GM21723 (cell line): ENCODE results near the gene GDI2.
A peak's percentile ranks its signal among the peaks of the same experiment; 100 is the strongest.
"Not testable (repeated sequence)": the region's sequence is repeated elsewhere in the genome, so short reads cannot be mapped to it uniquely, and the experiment has no call there.

Source experiments
- ATAC-seq: cut with Tn5 transposase; IDR thresholded peaks from one replicate; pipeline ENCODE4 v1.9.1; 2021; ENCODE audit warnings: mild to moderate bottlenecking, moderate library complexity; ENCODE audit not compliant: unreplicated experiment

Gene GDI2

DNA sequence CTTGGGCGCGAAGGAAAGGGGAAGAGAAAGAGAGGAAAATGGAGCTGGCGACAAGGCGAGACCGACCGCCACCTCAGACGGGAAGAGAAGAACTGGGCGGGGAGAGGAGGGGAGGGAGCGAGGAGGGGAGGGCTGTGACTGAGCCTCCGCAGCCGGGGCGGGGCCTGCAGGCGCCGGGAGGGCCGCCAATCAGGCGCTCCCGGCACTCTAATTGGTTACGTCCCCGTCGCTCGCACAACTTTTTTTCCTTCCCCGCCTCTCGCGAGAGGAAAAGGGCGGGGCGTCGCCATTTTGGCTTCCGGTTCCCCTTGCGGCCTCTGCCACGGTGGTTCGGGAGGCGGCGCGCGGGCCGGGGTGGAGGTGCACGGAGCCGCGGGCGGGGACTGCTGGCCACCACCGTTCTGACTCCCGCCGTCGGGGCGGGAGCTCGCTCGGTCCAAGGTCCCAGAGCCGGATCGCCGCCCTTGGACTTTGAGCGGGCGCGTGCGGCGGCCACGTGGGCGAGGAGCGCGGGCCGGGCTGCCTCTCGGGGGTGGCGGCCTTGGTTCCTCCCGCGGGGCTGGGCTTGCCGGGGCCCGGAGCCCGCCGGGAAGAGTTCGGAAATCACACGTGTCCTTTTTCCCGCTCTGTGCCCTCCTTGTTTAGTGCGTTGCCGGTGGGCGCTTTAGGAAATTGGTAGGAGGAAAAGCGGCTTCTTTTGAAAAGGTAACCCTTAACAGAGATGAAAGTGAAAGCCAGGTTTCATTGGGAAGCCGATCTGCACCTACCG lies at the start of gene GDI2:
Gene GDI2 (minus strand): TSS at position 94 of the 769 bp plus-strand sequence. CDS start 176 bp downstream, outside the sequence.
- ATAC-seq = peak; percentile 76

DNA sequence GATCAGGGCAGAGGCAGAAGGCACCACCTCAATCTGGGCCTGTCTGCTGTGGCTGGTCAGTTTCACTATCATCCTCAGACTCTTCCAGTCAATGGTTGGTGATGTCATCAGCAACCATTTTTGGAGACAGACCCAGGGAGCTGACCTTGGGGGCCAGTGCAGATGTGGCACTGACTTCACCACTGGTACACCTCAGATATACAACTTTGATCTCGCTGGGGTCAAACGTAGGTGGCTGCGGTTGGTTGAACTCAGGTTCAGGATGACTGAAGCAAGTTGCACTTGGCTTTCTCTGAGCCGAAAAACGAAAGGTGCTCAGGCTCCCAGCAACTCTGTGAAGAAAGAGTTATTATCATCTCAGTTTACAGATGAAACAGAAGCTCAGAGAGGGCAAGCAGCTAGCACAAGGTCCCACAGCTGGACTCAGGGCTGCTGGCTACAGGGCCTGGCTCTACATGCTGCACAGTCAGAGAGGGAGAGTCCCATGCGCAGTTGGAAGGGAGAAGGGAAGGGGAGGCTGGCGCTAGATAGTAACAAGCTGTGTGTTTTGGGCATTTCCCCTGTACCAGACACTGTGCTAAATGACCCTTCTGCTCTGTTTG lies 49.2 kb upstream of the GDI2 start:
- ATAC-seq = peak; percentile 97

DNA sequence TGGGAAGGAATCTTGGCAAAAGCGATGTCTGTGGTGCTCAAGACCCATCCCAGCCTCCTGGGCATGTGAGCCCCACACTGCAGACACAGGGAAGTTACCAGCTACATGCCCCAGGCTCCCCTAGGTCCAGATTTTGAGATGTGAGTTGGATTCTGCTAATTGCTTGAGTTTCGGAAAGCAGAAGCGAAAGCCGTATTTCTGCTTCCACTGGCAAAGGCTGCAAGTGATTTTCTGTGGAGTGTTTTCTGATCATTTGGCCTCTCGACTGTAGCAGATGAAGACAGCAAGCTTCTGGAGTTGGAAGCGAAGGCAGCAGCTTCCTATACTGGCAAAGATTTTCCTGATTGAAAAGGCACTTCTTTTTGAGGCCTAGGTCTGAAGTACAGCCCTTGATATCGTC lies 46.8 kb upstream of the GDI2 start:
- ATAC-seq = no peak

DNA sequence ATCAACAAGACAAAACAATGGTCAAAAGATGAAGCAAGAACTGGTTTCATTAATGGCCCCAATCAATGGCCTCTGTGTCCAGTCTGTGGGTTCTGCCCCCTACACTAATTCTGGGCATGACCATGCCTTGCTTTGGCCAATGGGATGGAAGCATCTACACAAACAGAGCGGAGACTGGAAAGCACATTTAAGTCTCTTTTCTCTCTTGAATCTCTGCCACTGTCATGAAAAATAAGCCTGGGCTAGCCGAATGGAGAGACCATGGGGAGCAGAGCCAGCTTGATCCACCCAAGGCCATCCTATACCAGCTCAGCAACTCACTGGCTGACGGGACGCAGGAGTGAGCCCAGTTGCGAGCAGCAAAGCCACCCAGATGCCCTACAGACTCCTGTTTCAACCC lies 45.6 kb upstream of the GDI2 start:
- no peak for ATAC-seq

DNA sequence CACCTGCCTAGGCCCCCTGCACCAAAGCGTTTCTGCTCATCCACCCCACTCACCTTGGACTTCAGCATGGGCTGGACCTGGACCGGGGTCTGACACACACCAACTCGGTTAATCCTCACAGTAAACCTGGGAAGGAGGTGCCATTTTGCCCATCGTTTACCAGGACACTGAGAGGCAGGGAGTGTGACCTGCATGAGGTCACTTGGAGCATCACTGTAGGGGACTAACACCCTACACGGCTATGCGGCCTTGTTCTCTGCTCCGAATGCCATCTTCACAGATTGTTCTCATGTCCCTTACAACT lies 43.4 kb upstream of the GDI2 start:
- ATAC-seq = no peak

DNA sequence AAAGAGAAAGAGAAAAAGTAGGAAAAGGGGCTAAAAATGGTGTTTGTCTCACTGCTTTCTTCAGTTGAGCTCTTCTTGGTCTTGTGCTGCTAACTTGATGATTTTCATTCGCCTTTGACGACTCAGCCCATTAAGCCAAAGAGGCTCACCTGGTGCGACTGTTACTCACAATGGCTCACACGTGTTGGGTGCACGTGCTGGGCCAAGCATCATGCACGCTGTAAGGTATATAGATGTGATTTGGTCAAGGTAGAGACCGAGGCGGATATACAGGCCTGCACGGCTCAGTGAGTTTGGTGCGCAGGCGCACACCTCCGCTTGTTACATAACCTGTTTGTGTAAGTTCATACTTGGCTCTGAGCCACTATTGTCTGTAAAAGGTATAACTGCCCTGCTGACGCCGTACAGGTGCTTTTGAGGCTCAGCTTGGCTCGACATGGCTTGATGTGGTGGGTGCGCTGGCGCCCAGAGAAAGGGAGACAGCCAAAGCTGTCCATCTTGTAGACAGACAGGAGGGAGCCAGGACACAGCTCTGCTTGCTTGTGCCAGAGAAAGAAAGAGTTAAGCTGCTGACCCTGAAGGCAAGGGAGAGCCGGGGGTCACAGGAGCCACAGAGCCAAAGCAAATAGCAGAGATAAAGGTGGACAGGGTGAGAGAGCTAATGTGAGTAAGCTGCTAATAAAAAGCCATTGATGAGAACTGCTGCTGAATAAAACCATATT lies 42.9 kb upstream of the GDI2 start:
- no peak for ATAC-seq

DNA sequence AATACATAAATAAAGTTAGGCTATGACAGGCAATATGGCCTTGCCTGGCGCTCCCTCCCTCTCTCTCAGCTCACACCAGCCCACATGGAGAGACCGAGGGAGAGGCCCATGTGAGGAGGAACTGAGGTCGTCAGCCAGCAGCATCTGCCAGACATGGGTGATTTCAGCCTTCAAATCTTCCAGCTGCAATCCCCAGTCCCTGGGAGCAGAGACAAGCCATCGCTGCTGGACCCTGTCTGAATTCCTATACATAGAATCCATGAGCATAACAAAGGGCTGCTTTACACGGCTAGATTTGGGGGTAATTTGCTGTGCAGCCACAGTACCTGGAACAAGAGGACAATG lies 40.9 kb upstream of the GDI2 start:
- ATAC-seq = no peak

DNA sequence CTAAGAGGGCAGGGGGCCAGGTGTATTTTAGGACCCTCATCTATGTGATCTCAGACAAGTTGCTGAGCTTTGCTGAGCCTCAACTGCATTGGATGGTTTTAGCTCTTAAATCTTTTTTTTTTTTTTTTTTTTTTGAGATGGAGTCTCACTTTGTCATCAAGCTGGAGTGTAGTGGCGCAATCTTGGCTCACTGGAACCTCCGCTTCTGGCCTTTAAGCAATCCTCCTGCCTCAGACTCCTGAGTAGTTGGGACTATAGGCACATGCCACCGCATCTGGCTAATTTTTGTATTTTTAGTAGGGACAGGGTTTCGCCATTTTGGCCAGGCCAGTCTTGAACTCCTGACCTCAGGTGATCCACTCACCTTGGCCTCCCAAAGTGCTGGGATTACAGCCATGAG lies 33.4 kb upstream of the GDI2 start:
- not testable (repeated sequence) for ATAC-seq

DNA sequence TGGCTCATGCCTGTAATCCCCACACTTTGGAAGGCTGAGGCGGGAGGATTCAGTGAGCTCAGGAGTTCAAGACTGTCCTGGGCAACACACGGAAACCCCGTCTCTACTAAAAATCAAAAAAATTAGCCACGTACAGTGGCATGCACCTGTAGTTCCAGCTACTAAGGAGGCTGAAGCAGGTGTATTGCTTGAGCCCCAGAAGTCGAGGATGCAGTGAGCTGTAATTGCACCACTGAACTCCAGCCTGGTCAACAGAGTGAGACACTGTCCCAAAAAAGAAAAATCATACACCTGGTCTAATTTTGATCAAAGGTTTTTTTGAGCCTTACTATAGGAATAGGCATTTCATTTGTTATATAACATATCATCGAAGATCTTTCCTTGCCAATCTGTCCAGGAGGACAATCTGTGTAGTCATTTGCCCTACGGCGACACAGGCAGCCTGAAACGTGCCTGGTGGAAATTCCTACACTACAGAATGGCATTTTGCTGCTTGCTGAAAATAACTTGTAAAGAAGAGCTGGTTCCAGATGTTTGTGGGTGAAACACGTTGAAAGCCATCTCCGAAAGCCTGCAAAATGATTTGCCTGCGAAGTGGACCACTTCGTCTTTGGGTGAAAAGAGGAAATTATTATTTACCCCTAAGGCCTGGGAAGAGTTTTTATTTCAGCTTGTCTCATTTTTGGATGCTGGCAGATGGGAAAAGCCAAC lies 31.3 kb upstream of the GDI2 start:
- no peak for ATAC-seq

DNA sequence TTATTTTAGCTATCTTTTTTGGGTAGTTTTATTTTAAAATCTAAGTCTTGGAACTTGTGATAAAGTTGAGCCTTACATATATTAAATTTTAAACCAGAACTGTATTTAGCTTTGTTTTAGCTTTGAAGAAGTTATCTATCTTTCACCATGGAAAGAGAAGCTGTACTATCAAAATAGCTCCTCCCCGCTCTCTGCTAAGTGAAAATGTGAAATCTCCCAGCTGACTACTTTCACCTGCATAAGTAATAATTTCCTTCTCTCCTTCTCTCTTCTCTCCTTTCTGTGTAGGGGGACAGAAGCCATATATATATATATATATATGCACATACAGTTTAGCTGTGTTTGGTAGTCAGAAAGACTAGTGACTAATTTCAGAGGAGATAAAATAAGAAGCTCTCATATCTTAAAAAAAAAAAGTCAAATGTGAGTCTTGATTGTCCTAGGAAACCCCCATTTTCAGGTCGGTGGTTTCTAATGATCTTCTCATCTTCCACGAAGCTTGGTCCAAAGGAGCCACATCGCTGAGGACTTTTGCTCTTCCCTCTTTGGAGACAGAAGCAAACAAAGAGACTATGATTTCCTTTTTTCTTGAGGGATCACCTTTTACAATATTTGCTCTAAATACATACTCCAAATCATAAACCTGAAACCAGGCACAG lies 30.6 kb upstream of the GDI2 start:
- ATAC-seq = no peak

DNA sequence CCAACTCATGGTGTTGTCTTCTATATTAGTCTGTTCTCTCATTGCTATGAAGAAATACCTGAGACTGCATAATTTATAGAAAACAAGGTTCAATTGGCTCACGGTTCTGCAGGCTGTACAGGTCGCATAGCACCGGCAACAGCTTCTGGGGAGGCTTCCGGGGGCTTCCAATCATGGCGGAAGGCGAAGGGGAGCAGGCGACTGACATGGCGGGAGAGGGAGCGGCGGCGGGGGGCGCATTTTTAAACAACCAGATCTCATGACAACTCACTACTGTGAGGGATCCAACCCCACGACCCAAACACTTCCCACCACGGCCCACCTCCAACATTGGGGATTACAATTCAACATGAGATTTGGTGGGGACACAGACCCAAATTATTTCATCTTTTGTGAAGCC lies 28.7 kb upstream of the GDI2 start:
- ATAC-seq = no peak

DNA sequence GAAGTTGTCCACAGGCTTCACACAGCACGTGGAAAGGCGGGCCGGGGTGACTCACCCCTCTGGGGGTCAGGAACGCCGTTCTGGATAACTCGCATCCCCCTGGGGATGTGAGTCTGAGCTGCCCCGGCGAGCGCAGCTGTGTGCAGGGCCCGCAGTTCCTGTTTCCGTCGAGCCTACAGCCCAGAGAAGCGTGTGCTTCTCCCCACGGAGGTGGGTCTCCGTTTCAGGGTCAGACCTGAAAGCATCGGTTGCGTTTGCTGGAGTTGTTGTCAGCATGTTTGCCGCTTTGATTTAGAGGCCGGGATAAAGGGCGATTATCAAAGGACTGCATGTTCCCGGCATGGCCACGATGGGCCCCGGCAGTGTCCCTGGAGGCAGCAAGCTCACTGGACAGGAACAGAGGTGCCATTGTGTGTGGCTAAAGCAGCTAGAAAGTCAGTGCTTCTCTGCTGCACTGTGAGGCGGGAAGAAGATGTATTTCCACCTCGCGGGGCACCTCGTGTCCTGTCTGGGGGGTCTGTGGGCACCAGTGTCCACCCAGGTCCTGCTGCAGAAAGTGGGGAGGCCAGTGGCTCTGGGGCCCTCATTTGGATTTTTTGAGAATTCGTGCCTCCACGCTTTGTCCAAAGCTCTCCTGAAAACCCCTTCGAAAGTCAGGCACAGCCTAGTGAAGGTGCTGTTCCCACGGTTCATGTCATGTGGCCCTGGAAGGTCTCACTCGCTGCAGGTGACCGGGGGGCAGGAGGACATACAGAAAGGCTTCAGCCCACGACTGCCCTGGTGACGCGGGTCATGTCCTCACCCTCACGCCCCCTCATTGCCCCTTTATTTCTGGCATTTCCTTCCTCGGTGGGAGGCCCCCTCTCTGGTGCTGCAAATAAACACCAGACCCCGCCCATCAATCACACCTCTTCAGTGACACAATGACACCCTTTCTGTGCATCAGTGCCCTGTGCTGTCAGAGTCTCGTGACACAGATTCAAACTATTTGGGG lies 27.4 kb upstream of the GDI2 start:
- ATAC-seq = peak; percentile 69

DNA sequence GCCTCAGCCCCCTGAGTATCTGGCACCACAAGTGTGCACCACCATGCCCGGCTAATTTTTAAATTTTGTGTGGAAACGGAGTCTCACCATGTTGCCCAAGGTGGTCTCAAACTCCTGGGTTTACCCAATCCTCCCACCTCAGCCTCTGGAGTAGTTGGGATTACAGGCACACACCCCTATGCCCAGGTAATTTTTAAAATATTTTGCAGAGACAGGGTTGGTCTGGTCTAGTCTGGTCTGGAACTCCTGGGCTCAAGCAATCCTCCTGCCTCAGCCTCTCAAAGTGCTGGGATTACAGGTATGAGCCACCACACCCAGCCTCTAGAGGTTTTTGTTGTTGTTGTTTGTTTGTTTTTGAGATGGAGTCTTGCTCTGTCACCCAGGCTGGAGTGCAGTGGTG lies 22.9 kb upstream of the GDI2 start:
- not testable (repeated sequence) for ATAC-seq

DNA sequence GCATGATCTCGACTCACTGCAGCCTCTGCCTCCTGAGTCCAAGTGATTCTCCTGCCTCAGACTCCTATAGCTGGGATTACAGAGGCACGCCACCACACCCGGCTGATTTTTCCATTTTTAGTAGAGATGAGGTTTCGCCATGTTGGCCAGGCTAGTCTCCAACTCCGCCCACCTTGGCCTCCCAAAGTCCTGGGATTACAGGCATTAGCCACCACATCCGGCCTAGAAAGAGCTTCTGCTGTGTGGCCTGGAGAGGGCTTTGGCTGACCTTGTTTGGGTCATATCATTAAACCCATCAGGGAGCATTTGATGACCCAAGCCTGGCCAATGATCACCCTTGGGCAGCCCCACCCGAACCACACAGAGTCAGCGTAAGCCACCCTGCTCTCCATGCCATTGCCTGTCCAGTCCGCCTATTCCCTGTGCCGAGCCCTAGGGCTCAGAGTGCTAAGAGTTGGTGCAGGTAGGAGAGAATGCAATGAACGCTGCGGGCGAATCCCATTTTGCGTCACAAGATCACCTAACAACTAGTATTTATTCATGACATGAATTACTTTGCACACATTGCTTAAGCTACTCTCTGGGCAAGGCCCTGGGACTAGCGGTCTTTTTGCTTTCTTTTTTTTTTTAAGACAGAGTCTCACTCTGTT lies 22.3 kb upstream of the GDI2 start:
- no peak for ATAC-seq

DNA sequence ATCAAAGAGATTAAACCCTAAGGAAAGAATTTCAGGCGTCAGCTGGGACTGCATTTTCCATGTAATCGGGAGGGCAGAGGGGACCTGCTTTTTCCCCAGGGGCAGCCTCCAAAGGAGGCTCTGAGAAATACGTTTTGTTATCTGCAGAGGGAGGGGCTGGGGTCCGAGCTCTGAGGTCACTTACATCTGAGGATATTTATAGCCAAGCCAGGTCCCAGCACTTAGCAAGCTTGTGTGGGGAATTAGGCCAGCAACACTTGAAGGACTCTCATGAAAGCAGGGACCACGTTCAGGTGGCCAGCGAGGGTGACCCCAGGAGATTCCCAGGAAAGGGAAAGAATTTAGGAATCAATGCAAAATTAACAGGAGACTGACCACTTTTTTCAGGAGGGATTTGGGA lies 20.6 kb upstream of the GDI2 start:
- no peak for ATAC-seq

DNA sequence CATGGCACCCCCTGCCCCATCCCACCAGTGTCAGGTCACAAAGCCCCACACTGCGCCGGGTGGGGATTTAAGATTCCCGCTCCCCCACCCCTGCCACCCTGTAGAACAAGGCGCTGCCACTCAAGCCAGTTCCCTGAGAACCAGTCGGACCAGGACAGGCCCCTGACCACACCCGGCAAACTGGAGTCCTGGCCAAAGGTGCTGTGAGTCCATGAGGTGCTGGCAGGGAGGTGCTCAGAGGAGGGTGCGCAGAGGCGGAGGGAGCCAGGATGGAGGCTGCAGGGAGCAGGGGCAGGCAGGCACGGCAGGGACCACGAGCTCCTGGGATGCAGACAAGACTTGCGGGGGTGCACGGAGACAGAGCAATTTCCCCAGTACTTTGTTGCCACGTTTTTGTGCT lies 19.7 kb upstream of the GDI2 start:
- no peak for ATAC-seq

DNA sequence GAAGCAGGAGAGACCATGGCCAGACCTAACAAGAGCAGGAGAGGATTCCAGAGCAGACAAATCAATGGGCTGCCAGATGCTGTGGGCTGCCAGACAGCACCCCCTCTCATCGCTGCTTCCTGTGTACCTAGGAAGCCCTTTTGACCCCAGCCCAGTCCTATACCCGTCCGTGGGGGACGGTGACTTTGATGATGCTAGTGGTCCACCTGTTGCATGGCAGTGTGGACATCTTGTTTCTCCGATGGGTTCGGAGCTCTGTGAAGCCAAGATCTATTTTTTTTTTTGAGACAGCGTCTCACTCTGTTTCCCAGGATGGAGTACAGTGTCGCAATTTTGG lies 18.2 kb upstream of the GDI2 start:
- no peak for ATAC-seq

DNA sequence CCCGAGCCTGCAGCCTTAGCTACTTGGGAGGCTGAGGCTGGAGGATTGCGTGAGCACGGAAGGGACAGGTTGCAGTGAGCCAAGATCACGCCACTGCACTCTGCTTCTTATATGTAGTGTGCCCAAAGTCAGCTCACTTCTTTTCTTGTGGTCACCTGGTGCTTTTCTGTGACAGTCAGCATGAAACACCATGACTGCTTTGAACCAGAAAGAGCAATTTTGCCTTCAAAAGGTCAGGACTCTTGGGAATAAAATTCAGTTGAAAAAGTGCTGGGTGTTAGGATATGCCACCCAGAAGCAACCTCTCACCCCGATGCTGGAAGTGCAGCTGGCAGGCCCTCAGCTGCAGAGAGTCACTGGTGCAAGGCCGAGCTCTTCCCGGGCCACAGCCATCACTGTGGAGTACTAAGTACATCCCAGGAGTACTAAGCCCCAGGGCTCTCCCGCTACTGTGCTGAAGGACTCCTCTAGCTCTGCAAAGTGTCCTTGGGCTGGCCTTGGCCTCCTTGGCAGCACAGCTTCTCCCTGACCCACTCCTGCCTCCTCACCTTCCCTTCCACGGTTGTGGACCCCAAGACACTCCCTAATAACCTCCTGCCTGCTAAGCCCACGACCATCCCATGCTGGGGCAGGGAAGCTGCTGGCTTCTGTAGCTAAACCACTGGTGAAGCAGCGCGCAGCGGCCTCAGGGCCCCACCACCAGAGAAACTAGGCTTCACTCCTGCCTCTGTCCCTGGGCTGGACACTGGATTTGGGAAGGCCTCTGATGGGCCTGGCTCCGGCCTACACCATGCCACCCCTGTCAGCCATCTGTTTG lies 17.6 kb upstream of the GDI2 start:
- ATAC-seq = no peak

DNA sequence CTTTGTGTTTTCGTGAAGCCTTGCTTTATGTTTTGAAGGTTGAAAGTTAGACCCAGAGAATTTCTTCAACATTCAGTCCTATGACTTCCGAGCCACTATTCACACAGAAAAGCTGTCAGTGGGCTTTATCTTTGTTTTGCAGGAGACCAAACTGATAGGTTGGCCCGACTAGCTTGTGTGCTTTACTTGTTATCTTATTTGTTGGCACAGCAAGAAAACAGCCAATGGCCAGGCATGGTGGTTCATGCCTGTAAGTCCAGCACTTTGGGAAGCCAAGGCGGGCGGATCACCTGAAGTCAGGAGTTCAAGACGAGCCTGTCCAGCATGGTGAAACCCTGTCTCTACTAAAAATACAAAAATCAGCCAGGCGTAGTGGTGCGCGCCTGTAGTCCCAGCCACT lies 16.0 kb upstream of the GDI2 start:
- no peak for ATAC-seq
